Aorta (tissue), 5 donors: Measurements from ENCODE around the gene FAM3A. TPM values are rescaled to one million over a fixed set of nuclear protein-coding genes. Genes with fewer than 3 reads are reported as not detected.

ENCODE experiments used
- ATAC-seq: fragments of 200-7000 bp; cut with Tn5 transposase; one replicate; pipeline ENCODE4 v1.9.1; 2022; ENCODE audit warnings: moderate library complexity; ENCODE audit not compliant: low FRiP score
- DNase-seq, 2 donors: peaks; one replicate each; pipeline ENCODE4 v3.0.0-alpha.2; 2020
- H3K27ac ChIP-seq, 2 donors: one replicate each; pipeline ENCODE4 v1.5.1; 2013; ENCODE audit warnings: low read length in 2 of 2, mild to moderate bottlenecking in 2 of 2, moderate library complexity in 2 of 2, control low read depth in 1 of 2, inconsistent platforms in 1 of 2, low read depth in 1 of 2
- H3K27me3 ChIP-seq, 2 donors: one replicate each; pipeline ENCODE4 v1.6.1; 2013; ENCODE audit warnings: control low read depth in 1 of 2, low read length in 1 of 2, mild to moderate bottlenecking in 1 of 2, moderate library complexity in 1 of 2; ENCODE audit not compliant: insufficient read depth in 2 of 2, control insufficient read depth in 1 of 2
- H3K36me3 ChIP-seq, 2 donors: one replicate each; pipeline ENCODE4 v1.6.1; 2013; ENCODE audit warnings: control low read depth in 1 of 2, low read length in 1 of 2, mild to moderate bottlenecking in 1 of 2; ENCODE audit not compliant: insufficient read depth in 2 of 2, control insufficient read depth in 1 of 2
- H3K4me1 ChIP-seq, 2 donors: one replicate each; pipeline ENCODE4 v1.6.1; 2013; ENCODE audit warnings: low read length in 2 of 2, control low read depth in 1 of 2, mild to moderate bottlenecking in 1 of 2, moderate library complexity in 1 of 2; ENCODE audit not compliant: insufficient read depth in 2 of 2, control insufficient read depth in 1 of 2
- H3K4me3 ChIP-seq, 2 donors: one replicate each; pipeline ENCODE4 v1.5.1; 2013; ENCODE audit warnings: low read length in 2 of 2, control low read depth in 1 of 2, mild to moderate bottlenecking in 1 of 2
- H3K9me3 ChIP-seq: one replicate; pipeline ENCODE4 v1.6.1; 2013; ENCODE audit warnings: mild to moderate bottlenecking, low read length; ENCODE audit not compliant: control insufficient read depth
- WGBS, 2 donors: extraction: QIAGEN DNeasy Blood & Tissue Kit; methylation state at CpG; one replicate each; pipeline ENCODE4 v1.1.7; 2013; 5-methylcytosine and 5-hydroxymethylcytosine counted together
- intact Hi-C, 2 donors: fragments of 100-400 bp; cut with DNase I; formaldehyde crosslinking; loops; one replicate each; pipeline versions ENCODE4 v1.14.2 to v1.15.0; 2022
- polyA plus RNA-seq, 2 donors: library from polyadenylated mRNA; stranded (reverse); fragments of 200-250 nt; gene quantifications; one replicate each; pipeline ENCODE4 v1.2.3, GENCODE V29; 2013
- total RNA-seq, 2 donors: library from RNA; stranded (reverse); fragmentation: NEBNext Ultra II Directional; extraction: Animal tissue kit (Norgen Biotek cat#: 25700); gene quantifications; one replicate each; pipeline ENCODE4 v1.2.1, GENCODE V29; 2021
- donor health status: healthy with polysubstance abuse.
- donor health status: Bipolar disorder and iron deficiency.
- donor health status: DM: no; HTN: no; CAD: no.
- donor health status: DM: no; HTN: no; CAD: no.
- donor health status: DM: yes; HTN: yes; CAD: no.

The FAM3A gene
- total and polyA plus RNA-seq, 4 donors, result 26.1 to 101 (median 38.0) TPM

- intact Hi-C loops, result no loop called here
- WGBS, 2 donors, result 72 to 76% methylated on average over 28 of the region's 28 CpGs
- ATAC-seq (no peak), DNase-seq (peak in 1 of 2 donors; percentile 33)
- no peaks in the 10 kb centered on the region for H3K27me3 ChIP-seq
- H3K36me3 ChIP-seq, result peaks cover 0 to 8% of the 10 kb centered on the region in 2 donors
- H3K27ac ChIP-seq, result no peak overlapping the region
- H3K4me3 ChIP-seq, result no peak overlapping the region
- H3K9me3 ChIP-seq, result no peaks in the 10 kb centered on the region
- no peaks in the 10 kb centered on the region for H3K4me1 ChIP-seq
Observed at GRCh38 chrX:154472685-154473632, 43.1 kb downstream of the FAM3A start.

DNA sequence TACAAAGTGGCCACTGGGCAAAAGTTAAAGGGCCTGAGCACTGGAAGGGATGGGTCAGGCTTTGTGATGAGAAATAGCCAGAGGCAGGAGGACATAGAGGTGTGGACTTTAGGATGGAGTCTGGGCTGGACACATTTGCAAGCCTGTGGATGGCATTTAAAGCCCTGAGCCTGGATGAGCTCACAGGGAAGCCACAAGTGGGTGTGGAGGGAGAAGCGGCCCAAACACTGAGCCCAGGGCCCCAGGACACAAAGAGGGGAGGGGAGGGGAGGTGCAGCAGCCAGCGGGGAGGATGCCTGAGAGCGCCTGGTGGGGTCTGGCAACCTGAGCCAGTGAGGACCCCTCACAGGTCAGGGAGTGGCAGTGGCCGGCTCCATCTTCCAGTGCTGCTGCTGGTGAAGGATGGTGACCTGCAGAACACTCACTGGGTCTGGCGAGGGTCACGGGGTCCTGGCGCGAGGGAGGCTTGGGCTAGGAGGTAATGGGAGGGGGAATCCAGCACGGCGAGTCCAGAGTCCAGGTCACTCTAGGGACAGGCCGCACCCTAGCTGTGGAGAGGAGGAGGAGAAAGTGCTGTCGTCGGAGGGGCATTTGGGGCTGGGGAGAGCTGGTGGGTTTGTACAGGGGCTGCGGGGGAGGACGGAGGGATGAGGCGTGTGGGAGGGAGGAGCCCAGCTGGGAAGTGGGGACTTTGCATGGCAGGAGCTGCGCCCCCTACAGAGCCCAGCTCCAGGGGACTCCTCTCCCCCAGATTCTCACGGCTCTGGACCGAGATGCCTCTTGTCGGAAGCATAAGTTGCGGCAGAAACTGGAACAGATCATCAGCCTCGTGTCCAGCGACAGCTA lies 44.0 kb downstream of the FAM3A start:
- intact Hi-C loops, result no loop called here
- no peak for DNase-seq
- Histone ChIP-seq H3K27ac (no peak overlapping the region), H3K4me3 (no peak overlapping the region), H3K27me3 (no peaks in the 10 kb centered on the region), H3K9me3 (no peaks in the 10 kb centered on the region), H3K4me1 (no peaks in the 10 kb centered on the region), H3K36me3 (peaks cover 0 to 11% of the 10 kb centered on the region in 2 donors)
- WGBS, 2 donors, result 79 to 84% methylated on average over 23 of the region's 23 CpGs
- no peak for ATAC-seq

DNA sequence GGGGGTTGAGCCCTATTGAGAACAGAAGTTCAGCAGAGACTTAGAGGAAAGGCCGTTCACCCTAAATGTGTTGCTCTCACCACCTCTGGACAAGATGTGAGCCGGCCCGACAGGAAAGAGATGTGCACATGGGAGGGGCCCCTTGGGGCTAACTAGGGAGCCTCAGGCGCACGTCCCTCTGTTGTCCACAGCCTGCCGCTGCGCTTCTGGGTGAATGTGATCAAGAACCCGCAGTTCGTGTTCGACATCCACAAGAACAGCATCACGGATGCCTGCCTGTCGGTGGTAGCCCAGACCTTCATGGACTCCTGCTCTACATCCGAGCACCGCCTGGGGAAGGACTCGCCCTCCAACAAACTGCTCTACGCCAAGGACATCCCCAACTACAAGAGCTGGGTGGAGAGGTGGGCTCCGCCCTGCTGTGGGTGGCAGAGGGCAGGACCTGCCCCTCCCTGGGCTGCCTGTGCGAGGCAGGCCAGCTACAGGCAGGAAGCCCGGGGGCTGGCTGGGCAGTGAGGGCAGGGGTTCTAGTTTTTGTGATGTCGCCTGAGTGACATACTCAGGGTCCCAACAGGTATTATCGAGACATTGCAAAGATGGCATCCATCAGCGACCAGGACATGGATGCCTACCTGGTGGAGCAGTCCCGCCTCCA lies 45.0 kb downstream of the FAM3A start:
- Histone ChIP-seq H3K27me3 (no peaks in the 10 kb centered on the region), H3K36me3 (peaks cover 0 to 11% of the 10 kb centered on the region in 2 donors), H3K4me1 (no peaks in the 10 kb centered on the region), H3K9me3 (no peaks in the 10 kb centered on the region), H3K4me3 (no peak overlapping the region), H3K27ac (no peak overlapping the region)
- ATAC-seq, result no peak
- intact Hi-C loops, result no loop called here
- DNase-seq, result peak in 1 of 2 donors; percentile 70
- 85 to 87% methylated on average over 23 of the region's 23 CpGs for WGBS, 2 donors

DNA sequence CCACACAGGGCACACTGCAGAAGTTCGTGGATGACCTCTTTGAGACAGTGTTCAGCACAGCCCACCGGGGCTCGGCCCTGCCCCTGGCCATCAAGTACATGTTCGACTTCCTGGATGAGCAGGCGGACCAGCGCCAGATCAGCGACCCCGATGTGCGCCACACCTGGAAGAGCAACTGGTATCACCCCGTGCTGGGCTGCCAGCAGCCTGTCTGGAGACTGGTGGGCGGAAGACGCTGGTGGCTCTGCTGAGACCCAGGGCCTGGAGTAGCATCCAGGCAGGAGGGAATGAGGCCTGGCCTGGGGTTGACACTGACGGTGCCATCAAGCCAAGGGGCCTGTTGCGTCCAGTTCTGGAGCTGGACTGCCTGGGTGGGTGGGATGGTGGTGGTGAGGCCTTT lies 45.6 kb downstream of the FAM3A start:
- Histone ChIP-seq H3K36me3 (peaks cover 0 to 15% of the 10 kb centered on the region in 2 donors), H3K27ac (no peak overlapping the region), H3K27me3 (no peaks in the 10 kb centered on the region), H3K4me1 (no peaks in the 10 kb centered on the region), H3K4me3 (no peak overlapping the region), H3K9me3 (no peaks in the 10 kb centered on the region)
- intact Hi-C loops, result no loop called here
- WGBS, 2 donors, result 88 to 90% methylated on average over 14 of the region's 14 CpGs
- ATAC-seq, result no peak
- peak in 1 of 2 donors; percentile 36 for DNase-seq

- Histone ChIP-seq H3K4me1 (no peaks in the 10 kb centered on the region), H3K27ac (no peak overlapping the region), H3K36me3 (peaks cover 0 to 16% of the 10 kb centered on the region in 2 donors), H3K4me3 (no peak overlapping the region), H3K9me3 (no peaks in the 10 kb centered on the region), H3K27me3 (no peaks in the 10 kb centered on the region)
- WGBS, 2 donors, result 86% methylated on average over 18 of the region's 18 CpGs
- intact Hi-C loops, result no loop called here
- DNase-seq, result no peak
- ATAC-seq, result no peak
Observed at GRCh38 chrX:154469880-154470279, 46.2 kb downstream of the FAM3A start.

DNA sequence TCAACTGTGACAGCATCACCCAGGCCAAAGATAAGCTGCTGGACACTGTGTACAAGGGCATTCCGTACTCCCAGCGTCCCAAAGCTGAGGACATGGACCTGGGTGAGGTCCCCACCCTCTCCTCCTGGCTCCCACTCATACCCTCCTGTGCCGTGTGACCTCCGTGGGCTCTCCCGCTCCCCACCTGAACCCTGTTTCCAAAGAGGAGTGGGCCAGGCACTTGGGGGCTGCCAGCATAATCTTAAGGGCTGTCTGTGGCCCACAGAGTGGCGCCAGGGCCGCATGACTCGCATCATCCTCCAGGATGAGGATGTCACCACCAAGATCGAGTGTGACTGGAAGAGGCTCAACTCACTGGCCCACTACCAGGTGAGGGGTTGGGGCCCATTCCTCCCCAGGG lies 46.9 kb downstream of the FAM3A start:
- H3K4me3 ChIP-seq, result no peak overlapping the region
- no peaks in the 10 kb centered on the region for H3K27me3 ChIP-seq
- WGBS, 2 donors, result 83 to 85% methylated on average over 9 of the region's 9 CpGs
- ATAC-seq (no peak), DNase-seq (no peak)
- peaks cover 0 to 16% of the 10 kb centered on the region in 2 donors for H3K36me3 ChIP-seq
- H3K9me3 ChIP-seq, result no peaks in the 10 kb centered on the region
- H3K4me1 ChIP-seq, result no peaks in the 10 kb centered on the region
- intact Hi-C loops, result no loop called here
- no peak overlapping the region for H3K27ac ChIP-seq

GRCh38 chrX:154468217-154468616 lies 47.8 kb downstream of the FAM3A start:
- H3K9me3 ChIP-seq, result no peaks in the 10 kb centered on the region
- 93 to 94% methylated on average over 23 of the region's 23 CpGs for WGBS, 2 donors
- H3K4me3 ChIP-seq, result no peak overlapping the region
- intact Hi-C loops, result no loop called here
- ATAC-seq (no peak), DNase-seq (no peak)
- peaks cover 0 to 16% of the 10 kb centered on the region in 2 donors for H3K36me3 ChIP-seq
- no peaks in the 10 kb centered on the region for H3K4me1 ChIP-seq
- no peaks in the 10 kb centered on the region for H3K27me3 ChIP-seq
- no peak overlapping the region for H3K27ac ChIP-seq

GRCh38 chrX:154467556-154467955 lies 48.5 kb downstream of the FAM3A start:
- no peak overlapping the region for H3K27ac ChIP-seq
- ATAC-seq, result no peak
- WGBS, 2 donors, result 93 to 94% methylated on average over 21 of the region's 21 CpGs
- intact Hi-C loops, result no loop called here
- H3K4me1 ChIP-seq, result no peaks in the 10 kb centered on the region
- DNase-seq, result no peak
- H3K36me3 ChIP-seq, result peaks cover 0 to 16% of the 10 kb centered on the region in 2 donors
- H3K4me3 ChIP-seq, result no peak overlapping the region
- no peaks in the 10 kb centered on the region for H3K9me3 ChIP-seq
- no peaks in the 10 kb centered on the region for H3K27me3 ChIP-seq
